Activated B cell treated with CpG ODN at 0.5 μM for 24 hours (primary cell): ENCODE measurements around the gene NDUFA3. TPM values are rescaled to one million over a fixed set of nuclear protein-coding genes. Genes with fewer than 3 reads are reported as not detected.
A peak's percentile ranks its signal among the peaks of the same experiment; 100 is the strongest.

Source experiments
- ATAC-seq: fragments of 200-7000 bp; cut with Tn5 transposase; one replicate; pipeline ENCODE4 v1.10.0; 2021; ENCODE audit warnings: low read depth, mild to moderate bottlenecking, moderate library complexity
- CTCF ChIA-PET: fragments of 350-600 bp; sonication (Branson Sonifier 250); formaldehyde crosslinking; loops from one replicate; lab custom pipeline; 2021; ENCODE audit warnings: antibody characterized with exemption; lab: Charles Lee
- POLR2A ChIA-PET: fragments of 350-600 bp; sonication (Branson Sonifier 250); formaldehyde crosslinking; loops from one replicate; lab custom pipeline; 2021; ENCODE audit warnings: antibody characterized with exemption; lab: Charles Lee
- DNase-seq: peaks from one replicate; pipeline ENCODE4 v3.0.0; 2022
- H3K27ac Mint-ChIP-seq: one replicate; pipeline ENCODE4 v1.8.0; 2020; ENCODE audit warnings: mixed read lengths
- H3K27me3 Mint-ChIP-seq: one replicate; pipeline ENCODE4 v1.8.0; 2021; ENCODE audit warnings: mixed read lengths
- H3K36me3 Mint-ChIP-seq: one replicate; pipeline ENCODE4 v1.8.0; 2021; ENCODE audit warnings: low read depth, mixed read lengths
- H3K4me1 Mint-ChIP-seq: one replicate; pipeline ENCODE4 v1.8.0; 2021; ENCODE audit warnings: mixed read lengths
- H3K4me3 Mint-ChIP-seq: one replicate; pipeline ENCODE4 v1.8.0; 2020; ENCODE audit warnings: mild to moderate bottlenecking, mixed read lengths
- H3K9me3 Mint-ChIP-seq: one replicate; pipeline ENCODE4 v1.8.0; 2020; ENCODE audit warnings: mixed read lengths
- intact Hi-C: fragments of 100-400 bp; cut with micrococcal nuclease; formaldehyde crosslinking; loops from one replicate; pipeline ENCODE4 v1.15.1; 2024
- total RNA-seq: library from RNA; stranded (reverse); gene quantifications from 2 replicates; pipeline ENCODE4 v1.2.3, GENCODE V29; 2022
- TF ChIP-seq, protein P1 (sequence below): fragments of 200-600 bp; IDR thresholded peaks from one replicate; pipeline ENCODE4 v1.8.0; 2022; ENCODE audit warnings: antibody characterized with exemption, mild to moderate bottlenecking

The NDUFA3 gene
- total RNA-seq, 1 donor from 2014 or later = 96.1 TPM

DNA sequence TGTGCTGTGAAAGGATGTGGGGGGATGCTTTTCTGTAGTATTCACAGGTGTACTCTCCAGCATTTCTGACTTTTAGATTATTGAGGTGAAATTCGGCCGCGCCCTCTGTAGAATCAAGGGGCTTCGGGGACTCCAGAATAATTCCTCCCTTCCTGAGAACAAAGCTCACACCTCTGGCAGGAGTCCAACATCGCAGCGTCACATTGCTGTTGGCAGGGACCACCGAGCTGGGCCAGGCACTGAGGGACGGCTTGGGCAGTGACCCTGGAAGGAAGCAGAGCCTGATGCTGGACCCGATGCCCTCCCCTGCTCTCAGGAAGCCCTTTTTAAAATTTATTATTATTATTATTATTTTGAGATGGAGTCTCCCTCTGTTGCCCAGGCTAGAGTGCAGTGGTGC lies 27.8 kb upstream of the NDUFA3 start:
- intact Hi-C loops = no loop called here
- no peak overlapping the region for H3K27ac Mint-ChIP-seq
- DNase-seq (no peak), ATAC-seq (no peak)
- no peaks in the 10 kb centered on the region for H3K4me1 Mint-ChIP-seq
- POLR2A ChIA-PET = no interaction called here
- TF ChIP-seq, protein P1, sequence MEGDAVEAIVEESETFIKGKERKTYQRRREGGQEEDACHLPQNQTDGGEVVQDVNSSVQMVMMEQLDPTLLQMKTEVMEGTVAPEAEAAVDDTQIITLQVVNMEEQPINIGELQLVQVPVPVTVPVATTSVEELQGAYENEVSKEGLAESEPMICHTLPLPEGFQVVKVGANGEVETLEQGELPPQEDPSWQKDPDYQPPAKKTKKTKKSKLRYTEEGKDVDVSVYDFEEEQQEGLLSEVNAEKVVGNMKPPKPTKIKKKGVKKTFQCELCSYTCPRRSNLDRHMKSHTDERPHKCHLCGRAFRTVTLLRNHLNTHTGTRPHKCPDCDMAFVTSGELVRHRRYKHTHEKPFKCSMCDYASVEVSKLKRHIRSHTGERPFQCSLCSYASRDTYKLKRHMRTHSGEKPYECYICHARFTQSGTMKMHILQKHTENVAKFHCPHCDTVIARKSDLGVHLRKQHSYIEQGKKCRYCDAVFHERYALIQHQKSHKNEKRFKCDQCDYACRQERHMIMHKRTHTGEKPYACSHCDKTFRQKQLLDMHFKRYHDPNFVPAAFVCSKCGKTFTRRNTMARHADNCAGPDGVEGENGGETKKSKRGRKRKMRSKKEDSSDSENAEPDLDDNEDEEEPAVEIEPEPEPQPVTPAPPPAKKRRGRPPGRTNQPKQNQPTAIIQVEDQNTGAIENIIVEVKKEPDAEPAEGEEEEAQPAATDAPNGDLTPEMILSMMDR = no peak
- CTCF ChIA-PET = no interaction called here
- H3K36me3 Mint-ChIP-seq = no peaks in the 10 kb centered on the region
- H3K27me3 Mint-ChIP-seq = no peaks in the 10 kb centered on the region
- H3K9me3 Mint-ChIP-seq = no peaks in the 10 kb centered on the region
- H3K4me3 Mint-ChIP-seq = no peak overlapping the region

DNA sequence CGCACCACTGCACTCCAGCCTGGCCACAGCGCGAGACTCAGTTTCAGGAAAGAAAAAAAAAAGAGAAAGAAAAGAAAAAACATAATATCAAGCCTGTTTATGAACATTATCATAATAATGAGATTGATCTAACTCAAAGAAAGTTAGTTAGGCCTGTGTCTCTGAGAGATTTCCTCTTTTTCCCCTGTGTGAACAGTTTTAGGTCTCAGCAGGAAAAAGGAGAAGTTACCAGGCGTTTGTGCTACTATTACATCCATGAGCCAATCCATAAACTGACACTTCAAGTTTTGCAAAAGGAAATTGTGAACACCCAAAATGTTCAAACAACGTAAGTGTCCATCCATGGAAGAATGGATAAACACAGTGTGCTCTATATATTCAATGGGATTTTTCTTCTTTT lies 25.3 kb upstream of the NDUFA3 start:
- Mint-ChIP-seq H3K27ac (no peak overlapping the region), H3K4me1 (no peaks in the 10 kb centered on the region)

DNA sequence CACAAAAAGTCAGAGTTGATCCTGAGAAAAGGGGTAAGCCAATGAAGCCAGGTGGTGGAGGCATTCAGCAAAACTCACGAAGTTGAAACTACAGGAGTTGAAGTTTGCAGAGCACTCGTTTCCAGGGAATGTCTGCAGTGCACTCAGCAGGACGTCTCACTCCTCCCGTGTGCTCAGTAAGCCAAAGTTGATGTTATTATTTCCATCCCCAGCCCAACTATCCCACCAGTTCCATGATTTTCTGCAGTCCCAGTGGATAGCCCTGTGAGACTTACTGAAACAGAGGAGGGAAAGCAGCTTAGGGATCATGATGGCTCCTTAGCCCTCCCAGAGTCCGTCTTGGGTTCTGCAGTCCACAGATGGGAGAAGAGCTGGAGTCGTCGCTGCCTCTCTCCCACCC lies 21.6 kb upstream of the NDUFA3 start, which contains the start of gene TARM1:
TSS of gene TARM1 (minus strand) at position 334 of the 400 bp plus-strand sequence. CDS start at position 309, 25 bp downstream.
- H3K27ac Mint-ChIP-seq = no peak within 1 kb of the TSS
- POLR2A ChIA-PET = no interaction called here
- no peaks in the 10 kb centered on the region for H3K27me3 Mint-ChIP-seq
- H3K4me3 Mint-ChIP-seq = no peak within 1 kb of the TSS
- DNase-seq = no peak
- peaks cover 11% of the 10 kb centered on the region for H3K9me3 Mint-ChIP-seq
- CTCF ChIA-PET = no interaction called here
- TF ChIP-seq, protein P1 = no peak
- intact Hi-C loops = no loop called here
- H3K4me1 Mint-ChIP-seq = no peaks in the 10 kb centered on the region
- ATAC-seq = no peak
- H3K36me3 Mint-ChIP-seq = no peaks in the 10 kb centered on the region

More for the DNA sequence above, 25.3 kb upstream of the NDUFA3 start:
- TF ChIP-seq, protein P1 = no peak
- ChIA-PET CTCF (no interaction called here), POLR2A (no interaction called here)
- no peak for ATAC-seq
- Mint-ChIP-seq H3K36me3 (no peaks in the 10 kb centered on the region), H3K9me3 (peaks cover 6% of the 10 kb centered on the region), H3K27me3 (no peaks in the 10 kb centered on the region), H3K4me3 (no peak overlapping the region)
- DNase-seq = no peak
- intact Hi-C loops = no loop called here

DNA sequence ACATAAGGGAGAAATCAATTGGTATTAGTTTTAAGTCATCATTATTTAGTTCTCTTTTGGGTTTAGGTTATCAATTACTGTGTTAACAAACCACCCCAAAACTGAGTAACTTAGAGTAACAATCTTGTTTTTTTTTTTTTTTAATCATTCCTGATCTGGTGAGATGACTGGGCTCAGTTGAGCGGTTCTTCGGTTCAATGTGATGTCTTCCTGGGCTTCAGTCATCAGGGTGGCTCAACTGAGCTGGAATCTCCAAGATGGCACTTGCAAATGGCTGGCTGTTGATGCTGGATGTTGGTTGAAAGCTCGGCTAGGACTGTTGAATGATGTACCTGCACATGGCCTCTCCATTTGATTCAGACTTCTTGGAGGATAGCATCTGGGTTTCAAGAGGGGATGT lies 18.2 kb upstream of the NDUFA3 start:
- ATAC-seq (no peak), DNase-seq (no peak)
- Mint-ChIP-seq H3K27ac (no peak overlapping the region), H3K4me3 (no peak overlapping the region), H3K4me1 (no peaks in the 10 kb centered on the region), H3K27me3 (peaks cover 1% of the 10 kb centered on the region), H3K36me3 (no peaks in the 10 kb centered on the region), H3K9me3 (peaks cover 11% of the 10 kb centered on the region)
- intact Hi-C loops = no loop called here
- CTCF ChIA-PET = no interaction called here
- POLR2A ChIA-PET = interaction anchor here (0.6 kb wide), 1 partner anchor 63 kb away, joined by 5 read pairs; no protein-coding TSS in a partner anchor
- TF ChIP-seq, protein P1 = no peak

DNA sequence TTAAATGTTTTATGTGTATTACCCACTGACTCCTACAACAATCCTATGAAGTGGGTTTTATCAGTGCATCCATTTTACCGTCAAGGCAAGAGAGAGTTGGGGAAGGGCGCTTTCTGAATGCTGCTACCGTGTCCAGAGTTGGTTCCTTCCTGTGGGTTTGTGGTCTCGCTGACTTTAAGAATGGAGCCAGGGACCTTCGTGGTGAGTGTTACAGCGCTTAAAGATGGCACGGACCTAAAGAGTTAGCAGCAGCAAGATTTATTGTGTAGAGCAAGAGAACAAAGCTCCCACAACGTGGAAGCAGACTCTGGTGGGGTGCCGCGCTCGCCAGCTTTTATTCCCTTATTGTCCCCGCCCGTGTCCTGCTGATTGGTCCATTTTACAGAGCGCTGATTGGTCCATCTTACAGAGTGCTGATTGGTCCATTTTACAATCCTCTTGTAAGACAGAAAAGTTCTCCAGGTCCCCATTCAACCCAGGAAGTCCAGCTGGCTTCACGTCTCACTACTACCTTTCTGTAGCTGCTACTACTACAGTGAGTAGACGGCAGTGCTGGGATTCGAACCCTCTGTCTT lies 8.1 kb upstream of the NDUFA3 start:
- ChIA-PET POLR2A (interaction anchor here (0.6 to 1.4 kb wide), 2 partner anchors 112 to 163 kb away, joined by 3 to 6 read pairs; no protein-coding TSS in a partner anchor), CTCF (no interaction called here)
- TF ChIP-seq, protein P1 = no peak
- DNase-seq (no peak), ATAC-seq (no peak)
- no peak overlapping the region for H3K27ac Mint-ChIP-seq
- H3K4me3 Mint-ChIP-seq = peak overlapping the region; percentile 15
- intact Hi-C loops = no loop called here
- peaks cover 9% of the 10 kb centered on the region for H3K4me1 Mint-ChIP-seq
- H3K9me3 Mint-ChIP-seq = peaks cover 3% of the 10 kb centered on the region
- no peaks in the 10 kb centered on the region for H3K36me3 Mint-ChIP-seq
- H3K27me3 Mint-ChIP-seq = peaks cover 12% of the 10 kb centered on the region
